NT2/D1 (cell line): ENCODE results near the gene ZNF511.

Source experiments
- SUZ12 ChIP-seq: IDR thresholded peaks from 2 replicates; pipeline ENCODE4 v1.6.1; 2011; ENCODE audit not compliant: insufficient read length, insufficient read depth; ENCODE audit errors: extremely low read depth
- YY1 ChIP-seq: IDR thresholded peaks from 2 replicates; pipeline ENCODE4 v1.6.1; 2011; ENCODE audit not compliant: insufficient read length, insufficient read depth
- ZNF274 ChIP-seq: IDR thresholded peaks from 2 replicates; pipeline ENCODE4 v1.6.1; 2011; ENCODE audit warnings: mild to moderate bottlenecking, low read depth, low read length

DNA sequence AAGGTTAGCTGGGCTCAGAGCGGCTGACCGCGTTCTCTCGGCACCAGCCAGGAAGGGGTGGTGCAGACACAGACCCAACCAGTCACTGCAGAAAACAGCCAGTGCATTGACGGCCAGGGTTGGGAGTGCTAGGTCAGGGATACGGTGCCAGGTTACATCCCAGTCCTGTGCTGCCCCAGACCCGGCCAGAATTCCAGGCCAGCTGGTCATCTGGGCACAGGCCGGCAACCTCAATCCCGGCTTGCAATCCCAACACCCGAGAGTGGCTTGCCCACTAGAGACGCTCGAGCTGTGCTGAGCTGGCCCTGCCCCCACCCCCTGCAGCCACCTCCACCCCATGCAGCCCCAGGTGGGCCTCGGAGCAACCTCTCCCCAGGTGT, 42.2 kb downstream of the ZNF511 start:
- no peak for TF ChIP-seq YY1
- no peak for TF ChIP-seq ZNF274
- TF ChIP-seq SUZ12, result no peak
